NOMO-1 treated with DMSO at 0.1 percent for 48 hours (cell line): ENCODE results near the gene LRRC4B.

Experiments used
- DNase-seq: peaks from one replicate; lab custom pipeline; 2025; ENCODE audit not compliant: unreplicated experiment; lab: John Stamatoyannopoulos, UW

The LRRC4B gene

GRCh38 chr19:50509366-50509765 is 58.9 kb downstream of the LRRC4B start:
- no peak for DNase-seq

DNA sequence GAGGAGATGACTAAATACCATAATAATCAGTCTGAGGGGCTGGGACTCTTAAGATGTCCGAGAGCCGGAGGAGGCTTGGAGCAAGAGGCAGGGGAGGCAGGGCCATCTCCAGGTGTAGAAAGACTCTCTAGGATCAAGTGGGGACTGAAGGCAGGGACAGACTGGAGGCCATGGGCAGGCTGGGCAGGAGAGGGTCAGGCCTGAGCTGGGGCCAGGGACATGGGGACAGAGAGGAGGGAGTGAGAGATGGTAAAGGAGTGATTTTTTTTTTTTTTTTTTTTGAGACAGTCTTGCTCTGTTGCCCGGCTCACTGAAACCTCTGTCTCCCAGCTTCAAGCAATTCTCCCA is 59.4 kb downstream of the LRRC4B start:
- DNase-seq = no peak

DNA sequence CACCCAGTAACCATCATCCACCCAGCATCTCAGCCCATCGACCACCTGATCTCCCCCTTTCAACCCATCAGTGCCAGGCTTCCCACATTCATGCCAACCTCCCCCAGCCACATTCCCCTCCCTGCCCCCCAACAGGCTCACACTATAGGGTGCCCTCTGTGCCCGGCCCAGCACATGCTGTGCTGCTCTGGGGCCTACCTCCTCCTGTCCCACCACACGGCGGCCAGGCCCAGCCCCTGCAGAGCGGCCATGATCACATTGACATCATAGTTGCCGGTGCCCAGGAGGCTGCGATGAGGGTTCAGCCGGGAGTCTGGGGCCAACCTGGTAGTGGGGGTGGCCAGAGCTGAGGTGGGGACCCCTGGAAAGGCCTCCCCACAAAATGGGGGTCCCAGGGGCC is 60.9 kb downstream of the LRRC4B start:
- no peak for DNase-seq

DNA sequence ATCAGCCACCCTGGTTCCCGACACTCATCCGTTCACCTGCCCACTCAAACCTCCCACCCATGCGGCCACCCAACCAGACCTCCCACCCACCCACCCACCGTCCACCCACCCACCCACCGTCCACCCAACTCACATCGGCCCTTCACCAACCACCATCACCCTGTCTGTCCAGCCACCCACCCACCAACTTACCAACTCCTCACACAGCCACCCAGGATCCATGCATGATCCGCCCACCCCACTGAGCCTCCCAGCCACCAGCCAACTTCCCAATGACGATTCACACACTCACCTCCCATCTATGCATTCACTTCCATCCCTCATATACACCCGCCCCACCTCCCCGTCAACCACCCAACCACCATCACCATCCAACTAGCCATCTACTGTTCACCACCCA is 61.5 kb downstream of the LRRC4B start:
- DNase-seq = no peak

- DNase-seq = no peak
Measured at GRCh38 chr19:50505856-50506611, 62.2 kb downstream of the LRRC4B start.

- DNase-seq = no peak
Measured at GRCh38 chr19:50501568-50502475, 66.4 kb downstream of the LRRC4B start.

- DNase-seq = no peak
Measured at GRCh38 chr19:50501186-50501567, 67.1 kb downstream of the LRRC4B start.

GRCh38 chr19:50500753-50501151 is 67.5 kb downstream of the LRRC4B start:
- no peak for DNase-seq

- DNase-seq = no peak
Measured at GRCh38 chr19:50500060-50500752, 68.0 kb downstream of the LRRC4B start.

DNA sequence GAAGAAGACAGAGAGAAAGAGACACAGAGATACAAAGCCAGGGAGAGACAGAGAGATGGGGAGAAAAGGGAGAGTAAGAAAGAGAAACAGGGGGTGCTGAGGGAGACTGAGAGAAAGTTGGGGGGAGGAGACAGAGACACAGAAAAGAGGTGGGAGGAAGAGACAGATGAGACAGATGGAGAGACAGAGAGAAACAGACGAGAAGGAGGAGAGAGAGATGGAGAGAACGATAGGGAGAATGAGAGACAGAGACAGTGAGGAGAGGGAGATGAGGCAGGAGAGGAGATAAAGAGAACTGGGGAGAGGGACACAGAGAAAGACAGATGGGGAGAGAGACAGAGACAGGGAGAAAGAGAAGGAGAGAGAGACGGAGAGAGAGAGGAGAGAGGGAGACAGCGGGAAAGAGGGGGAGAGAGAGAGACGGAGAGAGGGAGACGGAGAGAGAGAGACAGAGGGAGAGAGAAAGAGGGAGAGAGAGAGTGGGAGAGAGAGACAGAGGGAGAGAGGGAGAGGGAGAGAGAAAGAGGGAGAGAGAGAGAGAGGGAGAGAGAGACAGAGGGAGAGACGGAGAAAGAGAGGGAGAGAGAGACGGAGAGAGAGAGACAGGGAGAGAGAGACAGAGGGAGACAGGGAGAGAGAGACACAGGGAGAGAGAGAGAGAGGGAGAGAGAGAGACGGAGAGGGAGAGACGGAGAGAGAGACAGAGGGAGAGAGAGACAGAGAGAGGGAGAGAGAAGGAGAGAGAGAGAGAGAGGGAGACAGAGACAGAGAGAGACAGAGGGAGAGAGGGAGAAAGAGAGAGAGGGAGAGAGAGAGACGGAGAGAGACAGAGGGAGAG is 69.8 kb downstream of the LRRC4B start:
- no peak for DNase-seq

GRCh38 chr19:50497022-50497405 is 71.2 kb downstream of the LRRC4B start:
- no peak for DNase-seq

DNA sequence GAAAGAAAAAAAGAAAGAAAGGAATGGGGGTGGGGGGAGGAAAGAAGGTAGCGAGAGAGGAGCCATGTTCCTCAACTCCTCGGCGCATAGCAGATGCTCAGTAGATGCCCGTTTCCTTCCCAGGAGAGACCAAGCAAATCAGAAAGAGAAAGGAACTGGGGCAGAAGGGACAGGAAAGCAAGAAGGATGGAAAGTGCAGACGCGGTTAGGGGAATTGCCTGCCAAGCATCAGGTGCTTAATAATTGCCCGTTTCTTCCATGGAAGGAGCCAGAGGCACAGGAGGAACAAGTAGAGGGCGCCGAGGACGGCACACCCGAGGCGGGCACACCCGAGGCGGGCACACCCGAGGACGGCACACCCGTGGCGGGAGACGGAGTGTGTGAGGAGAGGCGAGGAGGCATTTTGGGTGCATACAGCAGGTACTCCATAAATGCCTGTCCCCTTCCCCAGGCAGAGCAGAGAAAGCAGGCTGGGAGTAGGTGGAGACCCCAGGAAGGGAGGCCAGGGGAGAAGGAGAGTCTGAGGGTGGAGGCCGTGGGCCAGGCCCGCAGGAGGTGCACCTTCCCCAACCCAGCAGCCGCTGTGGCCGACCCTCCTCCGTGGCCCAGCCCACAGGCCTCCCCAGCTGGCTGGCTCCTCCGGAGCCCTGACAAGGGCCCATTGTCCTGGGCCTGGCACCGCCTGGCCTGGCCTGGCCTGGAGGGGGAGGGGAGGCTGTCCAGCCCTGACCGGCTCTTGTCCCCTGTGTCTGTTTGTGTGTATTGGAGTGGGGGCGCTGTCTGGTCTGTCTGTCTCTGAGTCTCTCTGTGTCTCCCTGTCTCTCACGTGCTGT is 71.8 kb downstream of the LRRC4B start:
- DNase-seq = no peak

DNA sequence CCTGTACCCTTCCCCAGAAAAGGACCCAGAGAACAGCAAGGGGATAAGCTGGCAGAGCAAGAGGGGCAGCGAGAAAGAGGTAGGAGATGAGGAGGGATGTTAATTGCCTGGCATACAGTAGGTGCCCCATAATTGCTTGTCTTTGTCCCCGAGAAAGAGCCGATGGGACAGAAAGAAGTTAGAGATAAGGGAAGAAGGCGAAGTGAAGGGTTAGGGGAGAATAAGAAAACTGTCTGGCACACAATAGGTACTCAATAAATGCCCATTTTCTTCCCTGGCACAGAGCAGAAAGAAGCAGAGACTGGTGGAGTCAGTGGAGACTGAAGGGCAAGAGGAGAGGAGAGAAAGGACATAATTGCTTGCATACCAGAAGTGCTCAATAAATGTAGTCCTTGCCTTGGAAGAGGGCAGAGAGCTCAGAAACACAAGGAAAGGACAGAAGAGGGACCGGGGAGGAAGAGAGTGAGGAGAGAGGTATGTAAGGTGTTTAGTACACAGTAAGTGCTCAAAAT is 73.2 kb downstream of the LRRC4B start:
- no peak for DNase-seq

DNA sequence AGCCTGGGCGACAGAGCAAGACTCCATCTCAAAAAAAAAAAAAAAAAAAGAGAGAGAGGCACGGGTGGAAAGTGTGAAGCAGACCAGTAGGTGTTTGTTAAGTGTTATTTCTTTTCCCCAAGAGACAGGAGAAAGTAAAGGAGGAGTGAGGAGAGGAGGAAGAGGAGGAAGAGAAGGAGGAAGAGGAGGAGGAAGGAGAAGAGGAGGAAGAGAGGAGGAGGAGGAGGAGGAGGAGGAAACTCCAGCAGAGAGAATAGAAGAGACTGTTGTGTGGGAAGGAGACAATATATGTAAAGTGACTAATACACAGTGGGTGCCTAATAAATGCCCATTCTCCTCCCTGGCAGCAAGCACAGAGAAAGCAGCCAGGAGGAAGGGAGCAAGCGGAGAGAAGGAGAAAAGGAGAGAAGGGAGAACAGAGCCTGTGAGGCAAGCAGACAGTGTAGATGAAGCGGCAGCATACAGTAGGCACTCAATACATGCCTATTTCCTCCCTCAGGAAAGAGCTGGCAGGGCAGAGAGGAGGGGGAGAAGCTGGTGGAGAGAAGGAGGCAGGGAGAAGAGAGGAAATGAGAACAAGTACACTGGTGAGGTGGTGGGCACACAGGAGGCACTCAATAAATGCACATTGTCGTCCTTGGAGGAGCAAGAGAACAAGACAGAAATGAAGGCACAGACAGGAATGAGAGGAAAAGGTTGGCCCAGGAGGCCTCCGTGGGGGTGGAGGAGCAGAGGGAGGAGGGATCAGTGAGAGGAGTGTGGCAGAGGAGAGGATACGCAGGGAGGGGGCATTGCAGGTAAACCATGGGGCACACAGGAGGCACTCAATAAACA is 73.8 kb downstream of the LRRC4B start:
- no peak for DNase-seq

- no peak for DNase-seq
Measured at GRCh38 chr19:50493171-50493570, 75.1 kb downstream of the LRRC4B start.

GRCh38 chr19:50492303-50493052 is 75.8 kb downstream of the LRRC4B start:
- peak; percentile 76 for DNase-seq

GRCh38 chr19:50490991-50491472 is 77.2 kb downstream of the LRRC4B start:
- DNase-seq = no peak

- no peak for DNase-seq
Measured at GRCh38 chr19:50490411-50490811, 77.8 kb downstream of the LRRC4B start.
